Thyroid gland (tissue), 4 donors: ENCODE results near the gene MEF2B. TPM values are rescaled to one million over a fixed set of nuclear protein-coding genes. Genes with fewer than 3 reads are reported as not detected.

Source experiments
- DNase-seq, 2 donors: peaks; one replicate each; pipeline ENCODE4 v3.0.0-alpha.2; 2019
- H3K27ac ChIP-seq, 3 donors: fragments of 200-600 bp; sonication (generic); 1 replicate in 2 of 3; 2 replicates in 1 of 3; pipeline ENCODE4 v1.5.1; 2016 to 2019; ENCODE audit warnings: mild to moderate bottlenecking in 1 of 3, moderate library complexity in 1 of 3
- H3K27me3 ChIP-seq: fragments of 200-600 bp; sonication (generic); one replicate; pipeline ENCODE4 v1.5.1; 2019
- H3K36me3 ChIP-seq, 2 donors: fragments of 200-600 bp; sonication (generic); one replicate each; pipeline ENCODE4 v1.5.1; 2016 to 2019
- H3K4me1 ChIP-seq, 2 donors: fragments of 200-600 bp; sonication (generic); one replicate each; pipeline ENCODE4 v1.5.1; 2017 to 2019
- H3K4me3 ChIP-seq, 3 donors: fragments of 200-600 bp; sonication (generic); replicated peaks in 1 of 3; 1 replicate in 2 of 3; 2 replicates in 1 of 3; pipeline ENCODE4 v1.5.1; 2016; ENCODE audit warnings: mild to moderate bottlenecking in 1 of 3
- H3K9me3 ChIP-seq: fragments of 200-600 bp; sonication (generic); one replicate; pipeline ENCODE4 v1.5.1; 2017
- POLR2A ChIP-seq, 2 donors: fragments of 450-650 bp; IDR thresholded peaks; one replicate each; pipeline ENCODE4 v1.6.1; 2017; ENCODE audit warnings: antibody characterized with exemption in 2 of 2, mild to moderate bottlenecking in 2 of 2, moderate library complexity in 1 of 2
- WGBS, 2 donors: methylation state at CpG; one replicate each; pipeline ENCODE4 v1.1.5; 2017; 5-methylcytosine and 5-hydroxymethylcytosine counted together
- intact Hi-C: fragments of 100-400 bp; cut with DNase I; formaldehyde crosslinking; loops from one replicate; pipeline ENCODE4 v1.15.1; 2023
- total RNA-seq, 4 donors: library from RNA; depleted of rRNA; stranded (reverse); fragments of >200 nt; gene quantifications; one replicate each; pipeline ENCODE4 v1.2.3, GENCODE V29; 2016
- TF ChIP-seq, protein P1 (sequence below), 6 experiments: fragments of 200-600 bp in 3 of 6; fragments of 450-650 bp in 3 of 6; sonication (generic) in 3 of 6; IDR thresholded peaks; one replicate each; pipeline ENCODE4 v1.5.1; 2016 to 2019; ENCODE audit warnings: antibody characterized with exemption in 6 of 6, mild to moderate bottlenecking in 2 of 6, inconsistent platforms in 1 of 6, moderate library complexity in 1 of 6

MEF2B gene
- total RNA-seq, 4 donors from 2014 or later: 0.67 to 1.5 TPM; not detected in 2

DNA sequence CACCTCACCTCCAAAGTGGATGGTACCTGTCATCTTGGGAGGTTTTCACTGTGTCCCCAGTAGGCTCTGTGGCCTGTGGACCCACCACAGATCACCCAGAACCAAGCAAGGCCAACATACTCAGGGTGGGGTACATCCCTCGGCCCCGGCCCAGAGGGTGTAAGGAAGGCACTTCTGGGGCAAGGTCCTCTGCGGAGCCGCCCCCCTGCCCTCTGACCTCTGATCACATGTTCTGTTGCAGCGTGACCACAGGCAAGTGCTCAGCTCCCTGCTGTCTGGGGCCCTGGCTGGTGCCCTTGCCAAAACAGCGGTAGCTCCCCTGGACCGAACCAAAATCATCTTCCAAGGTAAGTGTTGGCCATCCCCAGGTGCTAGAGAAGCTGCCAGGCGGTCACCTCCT is 68.5 kb downstream of the MEF2B start:
- WGBS, 2 donors: 96% methylated on average over 7 to 8 of the region's 8 CpGs
- Histone ChIP-seq H3K4me3 (no peak overlapping the region), H3K9me3 (no peaks in the 10 kb centered on the region), H3K27ac (peak overlapping the region; percentile 42 to 97 (median 84)), H3K27me3 (no peaks in the 10 kb centered on the region), H3K4me1 (peaks cover 58 to 66% of the 10 kb centered on the region in 2 donors), H3K36me3 (peaks cover 0 to 3% of the 10 kb centered on the region in 2 donors)
- no peak for DNase-seq
- TF ChIP-seq, protein P1, sequence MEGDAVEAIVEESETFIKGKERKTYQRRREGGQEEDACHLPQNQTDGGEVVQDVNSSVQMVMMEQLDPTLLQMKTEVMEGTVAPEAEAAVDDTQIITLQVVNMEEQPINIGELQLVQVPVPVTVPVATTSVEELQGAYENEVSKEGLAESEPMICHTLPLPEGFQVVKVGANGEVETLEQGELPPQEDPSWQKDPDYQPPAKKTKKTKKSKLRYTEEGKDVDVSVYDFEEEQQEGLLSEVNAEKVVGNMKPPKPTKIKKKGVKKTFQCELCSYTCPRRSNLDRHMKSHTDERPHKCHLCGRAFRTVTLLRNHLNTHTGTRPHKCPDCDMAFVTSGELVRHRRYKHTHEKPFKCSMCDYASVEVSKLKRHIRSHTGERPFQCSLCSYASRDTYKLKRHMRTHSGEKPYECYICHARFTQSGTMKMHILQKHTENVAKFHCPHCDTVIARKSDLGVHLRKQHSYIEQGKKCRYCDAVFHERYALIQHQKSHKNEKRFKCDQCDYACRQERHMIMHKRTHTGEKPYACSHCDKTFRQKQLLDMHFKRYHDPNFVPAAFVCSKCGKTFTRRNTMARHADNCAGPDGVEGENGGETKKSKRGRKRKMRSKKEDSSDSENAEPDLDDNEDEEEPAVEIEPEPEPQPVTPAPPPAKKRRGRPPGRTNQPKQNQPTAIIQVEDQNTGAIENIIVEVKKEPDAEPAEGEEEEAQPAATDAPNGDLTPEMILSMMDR (IDR thresholded peaks at IDR 0.05): no peak
- intact Hi-C loops: no loop called here

DNA sequence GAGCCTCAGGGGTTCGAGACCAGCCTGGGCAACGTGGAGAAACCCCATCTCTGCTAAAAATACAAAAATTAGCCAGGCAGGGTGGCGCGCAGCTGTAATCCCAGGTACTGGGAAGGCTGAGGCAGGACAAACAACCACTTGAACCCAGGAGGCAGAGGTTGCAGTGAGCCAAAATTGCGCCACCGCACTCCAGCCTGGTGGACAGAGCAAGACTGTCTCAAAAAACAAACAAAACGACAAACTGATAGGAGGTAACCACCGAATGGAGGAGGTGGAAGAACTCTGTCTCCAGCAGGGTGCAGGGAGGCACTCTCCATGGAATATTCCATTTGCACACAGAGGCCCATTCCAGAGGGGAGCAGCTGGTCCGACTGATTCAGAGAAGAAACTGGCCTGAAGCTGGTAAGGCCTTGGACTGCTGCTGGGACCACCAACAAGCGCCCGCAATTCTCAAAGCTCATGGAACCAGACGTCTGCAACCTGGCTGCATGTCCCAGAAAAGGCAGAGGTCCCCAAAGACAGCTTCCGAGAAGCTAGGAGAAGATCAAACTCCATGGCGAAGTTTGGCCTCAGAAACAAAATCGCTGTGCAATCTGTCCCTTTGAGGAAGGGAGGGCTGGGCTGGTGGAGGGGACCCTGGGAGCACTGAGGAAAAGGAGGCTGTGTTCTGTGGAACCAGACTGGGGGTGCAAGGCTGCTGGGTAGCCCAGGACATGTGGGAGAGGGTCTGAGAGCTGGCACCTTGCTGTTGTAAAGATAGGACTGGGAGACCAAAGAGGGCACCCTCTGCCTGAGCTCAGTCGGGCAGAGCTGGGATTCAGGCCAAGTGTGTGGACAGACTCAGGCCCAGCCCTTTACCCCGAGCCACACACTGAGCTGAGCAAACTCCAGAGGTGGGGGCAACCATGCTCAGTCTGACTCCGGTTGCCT is 71.1 kb downstream of the MEF2B start:
- peaks cover 0 to 3% of the 10 kb centered on the region in 2 donors for H3K36me3 ChIP-seq
- DNase-seq: peak; percentile 86 to 87

DNA sequence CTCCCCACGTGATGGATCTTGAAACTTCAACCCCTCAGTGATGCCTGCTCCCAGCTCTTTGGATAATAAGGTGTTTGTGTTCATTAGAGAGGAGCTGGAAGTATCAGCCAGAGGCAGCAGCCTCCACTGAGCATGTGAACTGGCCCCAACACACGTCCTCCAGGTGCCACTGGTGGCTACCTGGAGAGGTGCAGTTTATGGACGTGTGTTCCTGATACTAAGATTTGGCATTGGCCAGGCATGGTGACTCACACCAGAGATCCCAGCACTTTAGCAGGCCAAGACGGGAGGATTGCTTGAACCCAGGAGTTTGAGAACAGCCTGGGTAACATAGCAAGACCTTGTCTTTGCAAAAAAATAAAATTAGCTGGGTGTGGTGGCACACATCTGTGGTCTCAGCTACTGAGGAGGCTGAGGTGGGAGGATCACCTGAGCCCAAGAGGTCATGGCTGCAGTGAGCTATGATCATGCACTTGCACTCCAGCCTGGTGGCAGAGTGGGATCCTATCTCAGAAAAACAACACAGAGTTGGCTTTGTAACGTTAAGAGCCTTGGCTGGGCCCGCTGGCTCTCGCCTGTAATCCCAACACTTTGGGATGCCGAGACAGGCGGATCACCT is 71.9 kb downstream of the MEF2B start:
- TF ChIP-seq, protein P1 (IDR thresholded peaks at IDR 0.05): no peak
- TF ChIP-seq POLR2A (IDR thresholded peaks at IDR 0.05): no peak
- peak overlapping the region; percentile 58 to 97 (median 84) for H3K27ac ChIP-seq
- intact Hi-C loops: no loop called here
- H3K9me3 ChIP-seq: no peaks in the 10 kb centered on the region
- H3K27me3 ChIP-seq: no peaks in the 10 kb centered on the region
- H3K4me1 ChIP-seq: peaks cover 48 to 60% of the 10 kb centered on the region in 2 donors
- H3K36me3 ChIP-seq: peaks cover 0 to 3% of the 10 kb centered on the region in 2 donors
- peak in 1 of 2 donors; percentile 41 for DNase-seq
- no peak overlapping the region for H3K4me3 ChIP-seq
- WGBS, 2 donors: 81% methylated on average over 7 to 9 of the region's 9 CpGs

More for the DNA sequence above, 71.1 kb downstream of the MEF2B start:
- H3K27ac ChIP-seq: peak overlapping the region; percentile 58 to 97 (median 84)
- H3K27me3 ChIP-seq: no peaks in the 10 kb centered on the region
- intact Hi-C loops: no loop called here
- no peak for TF ChIP-seq POLR2A (IDR thresholded peaks at IDR 0.05)
- TF ChIP-seq, protein P1 (IDR thresholded peaks at IDR 0.05): no peak
- no peak overlapping the region for H3K4me3 ChIP-seq
- peaks cover 54 to 60% of the 10 kb centered on the region in 2 donors for H3K4me1 ChIP-seq
- 71 to 74% methylated on average over 17 to 18 of the region's 18 CpGs for WGBS, 2 donors
- H3K9me3 ChIP-seq: no peaks in the 10 kb centered on the region

DNA sequence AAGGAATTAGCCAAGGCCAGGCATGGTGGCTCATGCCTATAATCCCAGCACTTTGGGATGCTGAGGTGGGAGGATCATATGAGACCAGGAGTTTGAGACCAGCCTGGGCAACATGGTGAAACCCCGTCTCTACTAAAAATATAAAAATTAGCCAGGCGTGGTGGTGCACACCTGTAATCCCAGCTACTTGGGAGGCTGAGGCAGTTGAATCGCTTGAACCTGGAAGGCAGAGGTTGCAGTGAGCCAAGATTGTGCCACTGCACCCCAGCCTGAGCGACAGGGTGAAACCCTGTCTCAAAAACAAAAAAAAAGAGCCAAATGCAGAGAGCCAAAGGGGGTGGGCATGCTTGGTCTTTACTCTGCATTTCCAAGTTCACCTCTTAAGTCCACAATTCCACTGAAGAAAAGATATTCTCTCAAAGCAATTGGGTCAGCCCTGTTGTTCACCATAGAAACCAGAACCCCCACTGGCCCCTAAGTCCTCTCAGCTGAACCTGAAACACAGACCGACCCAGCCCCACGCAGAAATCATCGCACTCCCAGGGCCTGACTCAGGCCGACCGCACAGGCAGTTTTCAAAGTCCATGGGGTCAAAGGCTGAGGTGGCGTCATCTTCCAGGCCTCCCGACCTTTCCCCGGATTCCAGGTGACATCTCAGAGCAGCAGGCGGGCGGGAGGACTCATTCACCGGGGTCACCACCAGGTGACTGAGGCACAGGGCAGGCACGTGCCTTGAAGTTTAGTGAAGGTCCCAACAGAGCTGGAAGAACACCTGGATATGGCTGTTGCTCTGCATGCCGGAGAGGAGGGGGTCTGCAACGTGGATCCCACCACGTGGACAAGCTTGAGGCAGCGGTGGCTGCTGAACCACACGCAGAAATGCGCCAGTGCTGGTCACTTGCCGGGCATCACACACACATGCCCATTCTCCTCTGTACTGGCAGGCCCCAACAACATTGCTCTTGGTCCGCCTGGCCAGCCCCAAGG is 73.1 kb downstream of the MEF2B start:
- Histone ChIP-seq H3K36me3 (peaks cover 0 to 3% of the 10 kb centered on the region in 2 donors), H3K9me3 (no peaks in the 10 kb centered on the region), H3K27ac (peak overlapping the region in 2 of 3 donors; percentile 84 to 97), H3K27me3 (no peaks in the 10 kb centered on the region), H3K4me3 (no peak overlapping the region), H3K4me1 (peaks cover 44 to 64% of the 10 kb centered on the region in 2 donors)
- intact Hi-C loops: no loop called here
- no peak for TF ChIP-seq POLR2A (IDR thresholded peaks at IDR 0.05)
- TF ChIP-seq, protein P1 (IDR thresholded peaks at IDR 0.05): no peak
- WGBS, 2 donors: 96 to 97% methylated on average over 15 of the region's 24 CpGs
- no peak for DNase-seq
